NCI-H460 (cell line): ENCODE data around the gene SMURF2. TPM values are rescaled to one million over a fixed set of nuclear protein-coding genes. Genes with fewer than 3 reads are reported as not detected.

Experiments
- DNase-seq: peaks from one replicate; pipeline ENCODE4 v3.0.0-alpha.2; 2016; ENCODE audit warnings: low read depth; ENCODE audit errors: extremely low read depth
- total RNA-seq: library from RNA; depleted of rRNA; stranded (reverse); fragments of >200 nt; shearing (Covaris generic); gene quantifications from 2 replicates; pipeline ENCODE4 v1.2.3, GENCODE V29; 2014

The SMURF2 gene
- total RNA-seq, 1 experiment from 2014 or later = 11.0 TPM

DNA sequence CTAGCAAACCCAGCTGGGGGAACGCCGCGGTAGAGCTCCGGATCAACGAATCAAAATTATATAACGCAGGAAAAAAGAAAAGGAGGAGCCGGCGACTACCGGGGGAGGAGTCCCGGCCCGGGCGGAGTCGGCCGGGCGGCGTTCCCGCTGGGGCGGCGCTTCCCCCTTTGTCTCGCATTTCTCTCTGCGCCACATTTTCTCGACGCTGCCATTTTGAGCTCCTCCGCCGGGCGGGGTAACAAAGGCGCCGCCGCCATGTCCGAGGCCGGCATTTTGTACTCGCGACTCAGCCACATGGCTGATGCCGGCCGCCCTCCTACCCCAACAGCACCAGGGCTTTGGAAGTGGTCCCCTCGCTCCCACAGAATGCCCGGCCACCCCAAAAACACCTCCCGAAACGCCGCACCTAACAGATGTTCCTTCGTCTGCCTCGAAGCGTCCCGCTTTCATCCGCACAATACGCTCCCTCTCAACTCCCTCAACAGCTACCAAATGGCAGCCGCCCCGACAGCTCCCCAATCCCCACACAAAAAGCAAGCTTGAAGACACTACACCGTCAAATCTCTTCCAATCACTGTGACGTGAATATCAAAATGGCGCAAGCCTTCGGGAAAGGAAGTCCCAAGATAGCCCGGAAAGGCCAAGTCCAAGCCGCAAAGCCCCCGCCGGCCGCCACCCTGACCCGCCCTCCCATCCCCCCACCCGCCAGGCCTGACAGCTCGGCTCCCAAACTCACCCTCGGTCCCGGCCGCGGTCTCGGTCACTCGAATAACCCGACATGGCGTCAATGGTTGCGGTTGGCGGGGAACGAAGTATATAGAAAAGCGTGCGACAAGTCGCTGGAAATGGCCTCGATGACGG, 156.5 kb downstream of the SMURF2 start:
- peak; percentile 83 for DNase-seq

DNA sequence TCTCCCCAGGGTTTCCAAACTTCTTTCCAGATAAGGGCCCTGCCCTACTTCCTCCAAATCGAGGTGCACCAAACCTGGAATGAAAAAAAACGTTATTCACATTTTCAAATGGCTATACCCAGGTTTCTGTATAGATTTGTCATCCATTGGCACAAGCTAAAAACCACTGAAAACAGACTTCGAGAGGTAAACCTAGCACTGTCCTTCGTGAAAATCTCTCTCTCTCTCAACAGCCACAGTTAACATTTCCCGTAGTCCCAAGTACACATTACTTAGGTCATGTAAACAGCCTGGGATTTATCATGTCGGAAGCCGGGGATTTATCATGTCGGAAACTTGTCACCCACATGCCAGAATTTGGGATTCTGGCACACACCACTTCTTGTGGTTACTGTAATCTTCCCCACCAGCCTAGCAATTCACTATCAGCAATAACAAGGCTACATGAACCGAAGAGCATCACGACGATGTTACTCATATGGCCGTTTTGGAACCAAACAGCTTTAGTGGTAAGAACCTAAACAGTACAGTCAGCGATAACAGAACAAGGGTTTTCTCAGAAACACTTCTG, 157.3 kb downstream of the SMURF2 start:
- DNase-seq = peak; percentile 56

DNA sequence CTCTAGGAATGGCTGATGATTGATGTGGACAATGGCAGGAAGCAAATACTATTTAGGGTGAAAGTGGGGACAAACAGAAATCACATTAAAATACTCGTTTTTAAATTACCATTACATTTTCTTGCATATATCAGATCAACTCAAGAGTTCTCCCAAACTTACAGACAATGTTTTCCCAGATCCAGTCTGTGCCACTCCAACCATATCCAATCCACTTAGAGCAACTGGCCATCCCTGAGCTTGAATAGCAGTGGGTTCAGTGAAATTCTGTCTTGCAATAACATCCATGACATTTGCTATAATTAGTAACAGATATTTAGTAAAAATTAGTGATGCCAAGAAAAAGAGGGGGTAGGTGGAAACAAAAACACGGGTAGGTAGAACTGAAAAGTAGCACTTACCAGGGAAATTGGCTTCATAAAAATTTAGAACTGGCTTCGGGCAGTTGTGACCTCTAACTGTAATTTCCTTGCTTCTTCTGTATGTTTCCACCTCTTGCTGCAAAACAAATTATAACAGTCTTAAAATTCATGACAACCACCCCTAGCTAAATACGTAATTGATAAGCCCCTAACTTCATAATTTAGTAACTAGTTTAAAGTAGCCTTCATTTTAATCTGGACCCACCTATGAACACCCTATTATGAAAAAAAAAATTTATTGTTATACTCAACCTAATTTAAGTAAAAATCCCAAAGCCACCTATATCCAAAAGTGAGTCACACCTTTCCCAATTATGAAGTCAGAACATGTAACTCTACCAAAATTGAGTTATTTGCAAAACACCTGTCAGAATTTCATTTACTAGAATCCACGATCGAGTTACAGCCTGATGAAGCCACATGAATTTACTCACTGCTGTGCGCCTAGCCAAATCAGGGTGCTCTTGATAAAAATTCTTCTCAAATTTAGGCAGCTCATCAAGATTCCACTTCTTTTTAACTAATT, 158.0 kb downstream of the SMURF2 start:
- no peak for DNase-seq

DNA sequence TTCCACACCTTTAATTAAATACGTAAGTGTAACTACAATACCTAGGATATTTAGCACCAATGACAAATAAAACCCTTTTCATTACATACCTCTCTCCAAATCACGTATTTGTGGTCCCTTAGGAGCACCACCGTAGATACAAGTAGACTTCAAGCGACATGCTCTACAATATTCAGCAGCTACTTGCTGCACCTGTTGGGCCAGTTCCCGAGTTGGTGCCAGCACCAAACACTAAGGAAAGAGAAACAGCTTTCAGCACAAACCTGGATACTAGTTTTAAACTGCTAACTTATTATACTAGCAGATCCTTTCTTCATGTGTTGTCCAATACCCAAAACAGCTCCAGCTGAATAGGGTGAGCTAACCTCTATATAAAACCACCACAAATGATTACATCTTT, 158.8 kb downstream of the SMURF2 start:
- DNase-seq = no peak

DNA sequence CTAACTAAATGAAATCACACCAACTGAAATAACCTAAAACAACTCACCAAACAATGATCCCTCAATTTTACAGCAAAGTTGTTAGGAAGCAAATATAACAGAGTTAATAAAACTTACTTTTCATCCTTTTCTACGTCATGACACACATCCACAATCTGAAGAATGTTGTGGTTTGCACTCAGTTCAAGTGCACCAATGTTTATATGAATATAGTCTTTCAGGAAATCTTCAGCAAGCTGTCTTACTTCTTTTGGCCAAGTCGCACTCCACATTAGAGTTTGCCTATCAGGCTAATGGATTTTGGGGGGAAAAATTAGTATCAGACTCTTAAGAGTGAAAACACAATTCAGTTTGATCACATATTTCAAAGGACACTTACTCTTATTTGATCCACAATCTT, 159.3 kb downstream of the SMURF2 start:
- DNase-seq = no peak

DNA sequence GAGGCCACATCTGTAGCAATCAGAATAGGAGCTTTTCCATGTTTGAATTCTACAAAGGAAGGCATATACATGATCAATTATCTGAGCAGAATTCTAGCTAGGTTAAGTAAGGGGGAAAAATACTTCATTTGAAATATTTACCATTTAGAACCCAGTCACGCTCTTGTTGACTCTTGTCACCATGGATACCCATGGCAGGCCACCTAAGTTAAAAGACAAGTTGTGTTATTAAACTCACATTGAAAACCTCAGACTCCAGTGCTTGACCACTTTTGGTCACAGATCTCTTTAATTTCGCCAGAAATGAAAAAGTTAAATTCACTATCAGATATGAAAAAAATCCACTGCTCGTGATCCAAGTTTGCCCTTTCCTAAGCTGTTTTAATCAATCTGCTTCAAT, 160.1 kb downstream of the SMURF2 start:
- DNase-seq = no peak

DNA sequence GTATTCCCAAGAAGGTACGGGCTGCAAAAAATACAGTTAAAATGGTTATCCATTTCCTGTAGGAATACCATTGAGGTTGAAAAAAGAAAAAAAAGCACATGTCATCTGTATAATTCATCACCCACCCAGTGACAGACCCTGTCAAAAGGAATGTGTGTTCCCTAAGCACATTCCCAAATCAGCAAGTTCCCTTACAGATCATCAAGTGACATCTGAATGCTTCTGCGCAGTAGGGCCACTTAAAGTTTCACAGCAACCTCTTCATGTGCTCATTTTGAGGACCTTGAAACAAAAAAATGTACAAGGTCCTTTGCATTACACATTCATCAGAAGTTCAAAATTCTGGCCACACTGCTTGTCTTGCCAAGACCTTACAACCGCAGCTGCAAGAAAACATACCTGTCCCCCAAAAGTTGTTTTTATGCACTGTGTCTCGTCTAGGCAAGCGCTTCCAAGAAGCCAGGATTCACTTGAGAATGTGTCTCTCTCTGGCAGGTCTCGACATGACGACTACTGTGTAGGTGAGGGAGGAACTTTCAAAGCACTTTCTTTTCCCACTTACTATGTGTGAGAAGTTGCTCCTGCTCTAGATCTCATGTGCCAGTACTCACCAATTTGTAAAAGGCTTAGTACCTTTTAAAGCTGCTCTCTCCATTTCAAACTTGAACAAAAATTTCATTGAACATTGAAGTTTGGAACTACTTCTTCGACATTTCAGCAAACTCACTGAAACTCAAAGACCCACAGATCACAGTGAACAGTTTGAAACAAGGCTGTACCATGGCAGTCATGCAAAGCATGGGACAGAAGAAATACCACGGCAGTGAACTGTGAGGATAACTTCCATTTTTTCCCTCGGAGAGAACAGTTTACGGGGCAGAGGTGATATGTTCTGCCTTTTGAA, 161.0 kb downstream of the SMURF2 start:
- DNase-seq = no peak

DNA sequence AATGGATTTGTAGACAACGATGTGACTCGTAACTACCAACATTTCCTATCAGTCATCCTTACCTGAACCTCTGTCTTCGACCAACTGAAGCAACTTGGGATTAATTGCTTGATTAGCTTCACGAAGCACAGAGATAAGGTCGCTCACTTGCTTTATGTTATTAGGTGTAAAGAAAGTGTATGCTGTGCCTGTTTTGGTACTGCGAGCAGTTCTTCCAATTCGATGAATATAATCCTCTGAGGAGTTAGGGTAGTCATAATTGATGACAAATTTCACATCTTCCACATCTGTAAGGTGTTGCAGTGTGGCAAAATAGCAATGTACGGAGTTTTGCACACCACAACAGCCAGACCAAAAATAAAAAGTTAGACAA, 161.6 kb downstream of the SMURF2 start:
- no peak for DNase-seq

DNA sequence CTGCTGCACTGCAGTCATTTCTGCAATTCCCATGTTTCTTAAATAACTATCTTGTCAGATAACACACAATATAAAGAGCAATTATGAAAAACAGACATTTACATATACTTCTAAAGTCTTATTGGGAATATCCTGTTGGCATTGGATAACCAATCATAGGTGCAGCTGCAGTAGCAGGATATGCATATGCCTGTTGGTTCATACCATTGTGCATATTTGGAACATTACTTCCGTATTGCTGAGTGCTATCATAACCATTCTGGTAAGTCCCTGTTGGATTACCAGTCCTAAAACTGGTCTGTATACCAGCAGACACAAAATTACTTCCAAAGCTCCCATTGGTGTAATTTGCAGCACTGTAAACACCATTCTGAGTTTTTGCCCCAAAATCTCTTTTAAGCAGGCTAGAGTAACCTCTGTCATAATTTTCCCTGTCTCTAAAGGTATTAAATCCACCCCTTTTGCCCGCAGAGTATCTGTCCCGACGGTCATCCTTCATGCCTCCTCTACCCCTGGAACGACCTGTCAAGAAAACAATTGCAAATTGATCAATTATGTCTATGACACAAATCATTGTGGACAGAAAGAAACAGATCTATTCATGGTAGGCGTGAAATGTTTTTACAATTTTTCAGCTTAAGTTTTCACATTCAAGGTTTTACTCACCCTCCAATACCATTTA, 162.2 kb downstream of the SMURF2 start:
- DNase-seq = no peak

DNA sequence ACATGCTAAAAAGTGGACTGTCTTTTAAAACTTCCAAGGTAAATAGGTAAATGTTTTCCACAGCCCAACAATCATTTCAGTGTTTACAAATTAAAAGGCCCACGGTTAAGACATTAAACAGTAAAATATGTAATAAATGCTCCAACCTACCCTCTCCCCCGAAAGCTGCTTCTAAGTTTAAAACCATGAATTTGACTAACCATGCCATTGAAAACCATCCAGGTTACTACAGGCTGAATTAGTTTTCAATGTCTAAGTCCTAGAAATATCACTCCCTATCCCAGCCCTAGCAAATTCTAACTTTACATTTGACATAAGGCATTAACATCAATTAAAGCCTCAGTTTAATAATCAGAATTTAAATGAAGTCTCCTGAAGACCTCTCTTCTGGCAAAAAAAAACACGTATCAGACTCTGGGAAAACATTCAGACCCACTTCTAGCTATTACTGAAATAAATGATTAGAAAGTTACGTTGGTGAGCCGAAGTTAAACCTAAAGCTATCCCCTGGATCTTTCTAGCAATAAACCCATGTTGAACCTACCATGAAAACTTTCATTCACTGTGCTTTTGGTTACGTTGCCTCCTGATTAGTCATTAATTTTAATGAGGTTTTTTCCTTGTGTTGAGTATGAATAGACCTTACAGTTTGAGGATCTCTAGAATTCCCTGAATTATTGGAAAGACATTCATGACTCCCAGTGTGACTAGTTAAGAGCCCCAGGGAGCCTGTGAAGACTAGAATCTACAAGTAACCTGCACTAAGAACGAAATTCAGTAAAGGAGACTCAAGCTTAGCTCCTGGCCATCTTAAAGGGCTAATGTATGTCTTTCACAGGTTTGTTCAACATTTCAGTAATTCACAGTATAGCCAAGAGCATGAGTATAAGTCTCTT, 163.6 kb downstream of the SMURF2 start:
- no peak for DNase-seq

DNA sequence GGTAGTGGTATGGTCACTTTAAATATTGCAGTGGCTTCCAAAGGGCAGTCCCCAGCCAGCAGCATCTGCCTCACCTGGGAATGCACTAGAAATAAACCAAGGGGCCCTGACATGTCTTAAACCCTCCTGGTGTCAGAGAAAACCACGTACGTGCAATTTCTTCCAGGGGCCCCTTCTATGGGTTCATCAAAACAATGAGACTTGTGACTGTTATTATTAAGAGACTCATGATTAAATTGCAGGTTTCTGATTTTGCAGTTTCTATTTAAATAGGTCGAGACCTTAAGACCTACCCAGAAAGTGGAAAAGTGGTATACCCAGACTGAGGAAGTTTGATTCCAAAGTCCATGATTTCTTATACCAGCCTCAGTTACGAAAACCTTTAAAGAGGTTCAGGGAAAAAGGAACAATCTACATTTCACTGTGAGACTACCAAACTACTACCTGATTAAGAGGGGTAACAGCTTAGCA, 164.5 kb downstream of the SMURF2 start:
- no peak for DNase-seq

DNA sequence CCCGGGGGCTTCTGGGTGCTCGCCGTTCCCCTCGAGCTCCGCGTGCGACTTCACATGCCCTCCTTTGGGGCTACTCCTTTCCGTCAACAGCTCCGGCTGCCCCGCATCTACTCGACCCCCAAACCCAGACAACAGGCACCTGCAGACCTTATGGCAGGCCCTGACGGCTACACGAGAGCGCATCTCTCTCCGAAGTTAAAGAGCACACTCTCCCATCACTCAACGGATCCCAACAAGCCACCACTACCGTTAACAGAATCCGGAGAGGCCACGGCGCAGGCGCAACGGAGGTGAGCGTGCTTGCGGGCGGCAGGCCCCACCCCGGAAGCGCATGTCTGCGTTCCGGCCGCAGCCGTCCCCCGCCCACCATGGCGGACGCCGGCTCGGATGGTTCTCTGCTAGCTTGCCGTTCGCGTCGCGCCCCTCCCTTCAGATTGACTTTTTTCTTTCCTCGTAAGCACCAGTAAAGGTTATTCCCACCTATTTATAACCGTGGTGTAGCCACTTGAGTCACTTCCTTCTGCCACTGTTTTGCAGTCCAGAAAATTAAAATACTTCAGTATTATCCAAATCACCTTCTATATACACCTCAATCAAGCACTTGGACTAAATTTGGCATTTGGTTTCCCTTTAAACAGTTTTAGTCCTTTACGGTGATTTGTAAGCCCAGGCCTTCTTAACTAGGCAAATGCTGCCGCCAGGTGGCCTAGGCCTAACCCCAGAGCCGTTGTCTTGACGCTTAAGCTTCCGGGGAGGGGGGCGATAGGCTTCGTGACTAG, 165.1 kb downstream of the SMURF2 start, which contains the start of gene POLG2:
TSS of gene POLG2 (minus strand) at position 269 of the 779 bp plus-strand sequence. CDS start at position 183, 86 bp downstream.
- DNase-seq = peak; percentile 92

DNA sequence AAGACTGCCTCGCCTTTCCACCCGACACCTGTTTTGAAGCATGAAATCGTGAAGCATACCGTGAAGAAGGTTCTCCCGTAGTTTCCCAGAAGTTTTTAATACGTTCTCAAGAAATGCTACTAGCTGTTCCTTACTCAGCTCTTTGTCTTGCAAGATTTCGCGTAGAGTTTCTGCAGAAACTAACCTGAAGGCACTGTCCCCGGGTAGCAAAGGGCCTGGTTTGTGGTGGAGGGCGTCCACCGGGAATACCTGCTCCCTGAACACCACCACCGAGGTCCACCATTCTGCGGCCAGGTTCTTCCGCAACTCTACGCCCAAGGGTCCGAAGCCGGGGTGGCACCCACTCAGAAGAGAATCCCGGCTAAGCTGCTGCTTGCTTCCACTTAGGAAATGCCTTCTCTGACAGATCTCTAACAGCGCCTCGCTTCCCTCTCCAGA, 165.7 kb downstream of the SMURF2 start:
- no peak for DNase-seq
